Activated CD4-positive, CD25-positive, alpha-beta regulatory T cell (primary cell): ENCODE data around the gene B4GALNT4.
"Not testable (repeated sequence)": the region's sequence is repeated elsewhere in the genome, so short reads cannot be mapped to it uniquely, and the experiment has no call there.

Experiments
- DNase-seq, 4 experiments: peaks; one replicate each; lab custom pipeline; 2025; lab: John Stamatoyannopoulos, UW

The B4GALNT4 gene

GRCh38 chr11:369336-370018, at the start of gene B4GALNT4:
Gene B4GALNT4, plus strand, starts transcription at chr11:369499. Its CDS starts 305 bp downstream, at chr11:369804.
- no peak for DNase-seq

- DNase-seq: not testable (repeated sequence)
Measured at GRCh38 chr11:319888-320273, 49.4 kb upstream of the B4GALNT4 start.

- DNase-seq: no peak
Measured at GRCh38 chr11:324156-324555, 45.1 kb upstream of the B4GALNT4 start.

- DNase-seq: not testable (repeated sequence)
Measured at GRCh38 chr11:324593-325517, 44.4 kb upstream of the B4GALNT4 start.

GRCh38 chr11:325796-326591, 43.3 kb upstream of the B4GALNT4 start:
- no peak for DNase-seq

GRCh38 chr11:326592-326841, 42.8 kb upstream of the B4GALNT4 start:
- DNase-seq: no peak

- no peak for DNase-seq
Measured at GRCh38 chr11:326842-327580, 42.3 kb upstream of the B4GALNT4 start.

- DNase-seq: no peak
Measured at GRCh38 chr11:327581-327923, 41.7 kb upstream of the B4GALNT4 start.

- DNase-seq: no peak
Measured at GRCh38 chr11:328012-328411, 41.3 kb upstream of the B4GALNT4 start.

- not testable (repeated sequence) for DNase-seq
Measured at GRCh38 chr11:328516-329100, 40.7 kb upstream of the B4GALNT4 start.

- no peak for DNase-seq
Measured at GRCh38 chr11:329886-330253, 39.4 kb upstream of the B4GALNT4 start.

GRCh38 chr11:330307-330693, 39.0 kb upstream of the B4GALNT4 start:
- DNase-seq: no peak

GRCh38 chr11:330694-331357, 38.5 kb upstream of the B4GALNT4 start:
- DNase-seq: no peak

GRCh38 chr11:331358-332060, 37.8 kb upstream of the B4GALNT4 start:
- no peak for DNase-seq

GRCh38 chr11:332651-333480, 36.4 kb upstream of the B4GALNT4 start:
- no peak for DNase-seq

GRCh38 chr11:333616-334263, 35.6 kb upstream of the B4GALNT4 start:
- DNase-seq: not testable (repeated sequence)

GRCh38 chr11:334264-334994, 34.9 kb upstream of the B4GALNT4 start:
- DNase-seq: no peak
